GM23248 (cell line): ENCODE results near the gene CACNA1C.

Source experiments
- EZH2 ChIP-seq: fragments of 200-600 bp; sonication (generic); IDR thresholded peaks from 2 replicates; pipeline ENCODE4 v1.6.1; 2018; ENCODE audit warnings: antibody characterized with exemption, mild to moderate bottlenecking; ENCODE audit not compliant: insufficient read depth, poor library complexity, severe bottlenecking
- EZH2phosphoT487 ChIP-seq: fragments of 200-600 bp; sonication (generic); IDR thresholded peaks from 2 replicates; pipeline ENCODE4 v1.6.1; 2018; ENCODE audit warnings: antibody characterized with exemption, moderate library complexity, mild to moderate bottlenecking, low read depth; ENCODE audit not compliant: insufficient read depth

- TF ChIP-seq EZH2phosphoT487 (no peak), EZH2 (no peak)
Observed at GRCh38 chr12:2410496-2410895, 357.7 kb downstream of the CACNA1C start.
